ENCODE data around the gene CDKN2D. TPM values are rescaled to one million over a fixed set of nuclear protein-coding genes. Genes with fewer than 3 reads are reported as not detected.

CDKN2D gene
- total and polyA plus RNA-seq, 10 of the 15 experiments (the other 5 are each of a cell fraction or from before 2014, with no cell fraction given) = 0.53 to 17.2 (median 6.7) TPM

- RAD21 ChIA-PET (ENCODE audit: unreplicated experiment) = interaction anchor here (0.8 kb wide), 1 partner anchor 54 kb away, joined by 3 read pairs; no protein-coding TSS in a partner anchor
- H3K9me3 ChIP-seq (replicated peaks; ENCODE audit: control insufficient read depth, insufficient read depth, low read length) = no peaks in the 10 kb centered on the region; the same call in 2 of the 3 replicates
- intact Hi-C loops (cut with micrococcal nuclease; ENCODE audit: unreplicated experiment) (no loop called here), in situ Hi-C loops (cut with MboI) (no loop called here)
- POLR2A ChIA-PET = interaction anchor here (0.7 kb wide), 1 partner anchor 31 kb away, joined by 3 read pairs; the partner anchor contains the start of gene CDKN2D
- no peaks in the 10 kb centered on the region for H3K4me1 ChIP-seq (ENCODE audit: control insufficient read depth, insufficient read depth, low read length)
- no peaks in the 10 kb centered on the region for H4K20me1 ChIP-seq (ENCODE audit: control insufficient read depth, insufficient read depth)
- ATAC-seq (no peak), DNase-seq (ENCODE audit: low read depth, low spot score) (no peak), FAIRE-seq (no peak)
- BruUV-seq (replicated peaks) = no TSS peak
- no peaks in the 10 kb centered on the region for H3K36me3 ChIP-seq (ENCODE audit: control insufficient read depth in 2 of 2, insufficient read depth in 2 of 2, low read length in 1 of 2)
- no peaks in the 10 kb centered on the region for H3K79me2 ChIP-seq (ENCODE audit: control insufficient read depth, insufficient read depth, low read length)
- no peak overlapping the region for H2AFZ ChIP-seq (ENCODE audit: control insufficient read depth, low read depth, low read length)
- TF ChIP-seq RUNX3 (IDR thresholded peaks at IDR 0.05; ENCODE audit: low read length) (no peak), SKIL (IDR thresholded peaks at IDR 0.05; ENCODE audit: low read depth, poor library complexity, severe bottlenecking) (no peak), CREB1 (IDR thresholded peaks at IDR 0.05; ENCODE audit: low read depth) (no peak), CTCF (IDR thresholded peaks at IDR 0.05 in 2 of 3, conservative IDR thresholded peaks at IDR 0.05 in 1 of 3; ENCODE audit: control insufficient read depth in 2 of 3, extremely low read depth in 1 of 3, insufficient read depth in 1 of 3, low read depth in 3 of 3, low read length in 3 of 3) (no peak), HSF1 (IDR thresholded peaks at IDR 0.05; ENCODE audit: low read depth, low read length) (no peak)
- H3K27ac ChIP-seq (ENCODE audit: control insufficient read depth, insufficient read depth) = no peak overlapping the region
- SMC1A ChIA-PET (ENCODE audit: uncharacterized antibody, unreplicated experiment) = interaction anchor here (0.7 to 1.2 kb wide), 3 partner anchors 30 to 56 kb away, joined by 3 read pairs; no protein-coding TSS in a partner anchor
- H3K4me3 ChIP-seq = no peak overlapping the region
- CTCF ChIA-PET = interaction anchor here (0.6 to 1.0 kb wide), 4 partner anchors 14 to 341 kb away, joined by 3 read pairs; no protein-coding TSS in a partner anchor
- no peak overlapping the region for H3K4me2 ChIP-seq (ENCODE audit: control insufficient read depth, insufficient read depth)
- WGBS (ENCODE audit: insufficient coverage, insufficient replicate concordance, low lambda C conversion rate, missing lambda C conversion rate) = 57% methylated on average over 11 of the region's 11 CpGs
- peaks cover 0 to 4% of the 10 kb centered on the region in 2 experiments; a peak in 1 of 4 replicates for H3K27me3 ChIP-seq (replicated peaks in 1 of 2; ENCODE audit: control insufficient read depth in 2 of 2, insufficient read depth in 2 of 2, low read length in 1 of 2)
- H3K9ac ChIP-seq (ENCODE audit: control insufficient read depth, insufficient read depth, low read length) = no peak overlapping the region
Measured at GRCh38 chr19:10537668-10538067, 31.1 kb downstream of the CDKN2D start.

Measured in GM12878 (cell line).